Fibroblast of gingiva (primary cell): ENCODE results near the gene PUS3.
A peak's percentile ranks its signal among the peaks of the same experiment; 100 is the strongest.

Experiments
- DNase-seq: peaks from one replicate; pipeline ENCODE4 v3.0.0-alpha.2; 2011; ENCODE audit warnings: low read depth

The PUS3 gene

DNA sequence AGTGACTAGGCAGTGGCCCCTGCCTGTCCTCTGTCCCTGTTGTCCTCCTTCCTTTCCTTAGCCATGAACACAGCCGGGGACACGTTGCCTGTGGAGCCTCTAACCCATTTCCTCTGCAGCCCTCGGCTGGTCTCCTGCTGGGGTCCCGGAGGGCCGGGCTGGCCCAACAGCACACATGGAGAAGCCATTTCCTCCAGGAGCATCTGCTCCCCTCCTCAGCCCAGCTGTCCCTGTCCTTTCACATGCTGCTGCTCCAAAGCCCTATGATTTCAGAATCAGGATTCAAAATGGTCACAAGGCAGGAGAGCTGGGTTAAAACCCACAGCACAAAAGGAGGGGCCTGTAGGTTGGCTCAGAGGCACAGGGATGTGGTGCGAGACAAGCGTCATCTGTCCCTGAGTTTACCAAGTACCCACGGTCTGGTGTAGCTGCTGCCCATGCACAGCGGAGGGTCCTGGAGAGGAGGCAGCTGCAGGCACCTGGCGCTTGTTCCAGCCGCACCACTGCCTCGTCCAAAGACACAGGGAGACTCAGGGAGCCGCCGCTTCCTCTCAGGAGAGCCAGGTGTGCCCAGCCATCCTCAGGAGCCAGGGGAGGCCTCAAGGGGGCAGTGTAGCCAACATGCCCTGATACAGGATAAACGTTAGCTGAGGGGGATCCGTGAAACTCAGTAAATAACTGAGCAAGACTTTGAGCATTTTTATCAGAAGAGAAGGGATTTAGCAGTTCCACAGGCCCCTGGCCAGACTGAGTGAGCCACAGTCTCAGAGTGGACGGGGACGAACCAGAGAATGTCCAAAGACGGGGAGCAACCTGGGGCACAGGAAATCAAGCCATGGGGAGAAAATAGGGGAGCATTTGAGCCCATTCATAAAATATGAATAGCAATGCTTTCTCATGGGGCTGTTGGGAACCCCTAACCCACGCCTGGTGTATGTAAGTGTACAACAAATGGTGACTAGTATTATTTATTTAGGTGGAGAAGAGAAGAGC lies 38.9 kb upstream of the PUS3 start:
- no peak for DNase-seq

DNA sequence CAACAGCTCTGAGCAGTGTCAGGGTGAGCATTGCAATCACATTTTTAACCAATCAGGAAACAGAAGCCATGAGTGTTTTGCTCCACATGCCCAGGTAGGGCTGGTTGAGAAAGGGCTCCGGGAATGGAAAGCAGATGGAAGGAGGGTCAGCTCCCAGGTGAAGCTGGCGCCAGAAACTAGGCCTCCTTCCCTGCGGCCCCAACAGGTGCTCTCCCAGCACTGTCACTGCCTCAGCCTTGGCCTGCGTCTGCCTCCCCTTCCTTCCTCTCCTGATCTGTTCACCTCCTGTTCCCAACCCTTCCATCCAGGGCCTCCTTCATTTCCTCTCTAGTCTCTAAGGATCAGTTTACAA lies 38.2 kb upstream of the PUS3 start:
- no peak for DNase-seq

DNA sequence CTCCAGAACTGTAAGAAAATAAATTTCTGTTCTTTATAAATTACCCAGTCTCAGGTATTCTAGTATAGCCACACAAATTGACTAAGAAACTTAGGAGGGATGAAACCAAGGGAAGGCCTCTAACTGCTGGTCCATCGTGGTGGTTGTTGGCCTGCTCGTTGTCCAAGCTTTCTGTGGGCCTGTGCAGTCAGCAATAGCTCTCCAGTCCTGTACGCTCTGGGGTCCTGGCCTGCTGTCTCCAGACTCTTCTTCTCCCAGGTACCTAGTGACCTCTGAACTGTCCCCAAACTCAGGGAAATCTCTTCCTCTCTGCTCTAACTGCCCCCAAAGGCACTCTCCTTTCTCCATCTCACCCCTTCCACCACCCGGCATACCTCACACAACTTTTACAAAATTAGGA lies 37.1 kb upstream of the PUS3 start:
- DNase-seq, result no peak

DNA sequence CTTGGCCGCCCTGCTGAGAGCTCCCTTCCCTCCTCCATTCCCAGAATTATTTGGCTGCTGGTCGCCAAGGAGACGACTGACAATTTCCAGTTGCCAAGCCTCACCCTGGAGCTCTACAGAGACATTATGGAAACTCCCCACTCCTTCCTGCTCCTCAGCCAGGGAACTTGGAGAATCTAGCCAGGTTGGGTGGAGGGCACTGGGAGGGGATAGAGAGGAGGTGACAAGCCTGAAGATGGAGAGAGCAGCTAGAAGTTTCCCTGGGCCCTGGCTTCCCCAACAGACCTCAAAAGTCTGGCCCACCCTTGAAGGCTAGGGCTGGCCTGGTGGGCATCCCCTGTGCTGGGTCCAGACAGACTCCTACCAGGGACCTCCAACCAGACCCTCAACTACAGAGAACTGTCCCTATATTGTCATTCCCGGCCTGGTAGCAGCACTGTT lies 36.1 kb upstream of the PUS3 start:
- no peak for DNase-seq

DNA sequence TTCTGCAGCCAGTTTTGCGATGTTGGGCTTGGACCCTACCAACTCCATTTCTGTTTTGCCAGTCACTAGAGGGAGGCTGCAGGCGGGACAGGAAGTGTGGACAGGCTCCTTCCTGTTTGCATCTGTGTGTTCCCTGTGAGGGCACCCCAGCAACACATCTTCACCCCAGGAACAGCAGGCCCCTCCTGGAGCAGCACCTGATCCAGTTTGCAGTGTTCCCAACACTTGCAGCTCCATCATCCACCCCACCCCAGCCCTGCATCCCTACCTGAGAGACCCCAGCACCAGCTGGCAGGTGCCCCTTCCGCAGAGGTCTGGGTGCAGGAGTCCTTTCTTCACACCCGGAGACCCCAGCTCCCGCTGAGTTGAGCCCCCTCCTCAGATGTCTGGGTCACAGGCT lies 35.4 kb upstream of the PUS3 start:
- DNase-seq, result no peak

DNA sequence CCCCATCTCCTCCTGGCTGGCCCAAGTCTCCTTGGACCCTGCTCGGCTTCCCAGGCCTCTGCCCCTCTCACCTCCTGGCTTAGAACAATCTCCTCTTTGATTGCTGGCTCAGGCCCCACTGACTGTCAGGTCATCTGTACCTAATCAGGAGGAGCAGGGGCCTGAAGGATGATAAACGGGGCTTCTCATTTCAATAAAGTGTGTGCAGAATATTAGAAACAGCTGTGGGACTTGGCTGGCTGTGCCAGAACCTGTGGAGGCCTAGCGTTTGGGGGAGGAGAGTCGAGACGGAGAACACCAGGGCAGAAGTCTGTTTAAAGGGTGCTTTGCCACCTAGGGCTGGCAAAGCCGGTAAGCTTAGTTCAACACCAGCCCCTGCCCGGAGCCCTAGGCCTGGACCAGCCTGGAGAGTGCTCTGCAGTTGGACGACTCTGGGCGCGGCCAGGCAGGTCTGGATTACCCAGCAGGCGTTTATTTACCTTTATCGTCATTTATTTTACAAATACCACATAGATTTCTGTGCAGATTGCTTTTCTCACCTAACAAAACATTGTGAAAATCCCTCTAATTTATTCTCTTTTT lies 32.7 kb upstream of the PUS3 start:
- DNase-seq, result peak; percentile 5

DNA sequence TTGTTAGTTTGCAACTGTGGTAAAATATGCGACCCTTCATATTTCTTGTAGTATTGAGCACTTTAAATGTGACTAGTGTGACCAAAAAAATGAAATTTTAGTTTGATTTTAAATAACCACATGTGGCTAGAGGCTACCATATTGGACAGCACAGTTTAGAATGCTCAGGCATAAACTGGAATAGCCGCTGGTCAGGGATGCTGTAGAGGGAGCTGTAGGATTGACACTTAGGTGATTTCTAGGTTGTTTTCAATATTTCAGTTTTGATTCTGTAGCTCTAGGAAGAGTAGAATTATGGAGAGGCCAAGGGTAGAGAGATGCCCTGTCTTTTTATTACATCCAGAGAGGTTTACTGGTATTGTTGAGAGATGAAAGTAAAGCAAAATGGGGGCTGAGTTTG lies 32.0 kb upstream of the PUS3 start:
- no peak for DNase-seq

DNA sequence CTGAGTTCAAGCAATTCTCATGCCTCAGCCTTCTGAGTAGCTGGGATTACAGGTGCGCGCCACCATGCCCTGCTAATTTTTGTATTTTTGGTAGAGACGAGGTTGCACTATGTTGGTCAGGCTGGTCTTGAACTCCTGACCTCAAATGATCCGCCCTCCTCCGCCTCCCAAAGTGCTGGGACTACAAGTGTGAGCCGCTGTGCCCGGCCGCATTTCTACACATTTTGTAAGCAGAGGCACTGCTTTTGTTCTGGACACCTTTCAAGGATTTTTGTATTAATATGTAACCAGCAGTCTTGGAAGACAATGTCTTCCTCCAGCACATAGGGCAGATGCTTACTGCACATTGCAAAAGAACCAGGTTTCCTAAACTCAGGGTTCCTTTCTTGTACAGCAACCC lies 31.5 kb upstream of the PUS3 start:
- DNase-seq, result no peak

DNA sequence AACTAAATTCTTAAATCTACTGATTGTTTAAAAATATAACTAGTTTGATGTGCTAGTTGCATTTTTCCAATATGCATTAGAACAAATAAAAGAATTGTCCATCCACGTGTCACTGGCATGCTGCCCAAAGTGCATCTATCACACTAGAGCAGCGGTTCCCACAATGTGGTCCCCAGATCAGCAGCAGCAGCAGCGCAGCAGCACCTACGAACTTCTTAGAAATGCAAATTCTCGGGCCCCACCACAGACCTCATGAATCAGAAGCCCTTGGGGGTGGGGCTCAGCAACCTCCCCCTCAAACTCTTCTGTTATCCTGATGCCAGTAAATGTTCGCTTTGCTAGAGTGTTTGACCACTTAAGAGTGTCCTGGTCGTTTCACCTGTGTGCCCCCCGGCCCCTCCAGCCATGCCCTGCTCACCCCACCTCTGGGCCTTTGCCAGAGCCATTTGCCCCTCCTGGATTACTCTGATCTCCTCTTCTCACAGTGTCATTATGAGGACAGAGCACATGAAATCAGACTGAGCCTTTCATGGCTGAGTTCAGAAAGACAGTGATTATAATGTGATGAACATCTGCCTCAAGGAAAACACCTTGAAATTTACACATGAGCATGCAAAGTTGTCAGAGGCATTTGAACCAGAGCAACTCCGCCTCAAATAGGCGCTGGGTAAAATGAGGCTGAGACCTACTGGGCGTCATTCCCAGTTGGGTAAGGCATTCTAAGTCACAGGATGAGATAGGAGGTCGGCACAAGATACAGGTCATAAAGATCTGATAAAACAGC lies 30.2 kb upstream of the PUS3 start:
- no peak for DNase-seq

DNA sequence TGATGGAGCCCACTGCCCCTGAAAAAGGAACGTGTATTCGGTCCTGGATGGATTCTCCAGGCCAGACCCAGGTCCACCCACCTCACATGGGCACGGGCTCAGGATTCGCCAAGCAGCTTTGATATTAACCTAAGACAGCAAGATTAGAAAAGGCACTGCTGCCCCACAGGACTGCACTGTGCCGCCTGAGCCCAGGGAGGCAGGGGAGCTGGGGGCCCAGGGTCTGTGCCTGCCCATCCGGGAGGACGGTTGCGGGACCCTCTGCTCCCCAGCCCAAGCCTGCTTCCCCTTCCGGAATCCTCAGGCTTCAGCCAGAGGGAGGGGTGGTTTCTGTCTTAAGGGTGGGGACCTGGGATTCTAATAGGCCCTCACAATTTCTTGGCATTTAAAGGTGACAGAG lies 29.3 kb upstream of the PUS3 start:
- DNase-seq, result no peak

DNA sequence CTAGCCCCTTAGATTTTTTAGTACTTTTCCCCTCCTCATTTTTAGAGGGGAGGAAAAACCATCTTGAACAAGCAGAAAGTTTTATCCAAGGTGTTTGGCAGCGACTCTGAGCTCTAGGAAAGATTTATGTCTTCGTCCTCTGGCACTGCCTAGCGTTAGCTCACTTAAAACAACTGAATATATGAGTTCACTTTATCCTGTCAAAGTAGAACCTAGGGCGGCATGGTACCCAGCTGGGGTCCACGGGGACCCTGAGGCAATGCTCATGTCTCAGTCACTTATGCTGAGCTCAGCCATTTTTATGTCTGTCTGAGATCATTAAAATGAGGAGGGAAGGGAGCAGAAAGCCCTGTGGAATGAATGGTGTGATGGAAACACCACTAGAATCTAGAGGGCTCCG lies 28.7 kb upstream of the PUS3 start:
- no peak for DNase-seq

DNA sequence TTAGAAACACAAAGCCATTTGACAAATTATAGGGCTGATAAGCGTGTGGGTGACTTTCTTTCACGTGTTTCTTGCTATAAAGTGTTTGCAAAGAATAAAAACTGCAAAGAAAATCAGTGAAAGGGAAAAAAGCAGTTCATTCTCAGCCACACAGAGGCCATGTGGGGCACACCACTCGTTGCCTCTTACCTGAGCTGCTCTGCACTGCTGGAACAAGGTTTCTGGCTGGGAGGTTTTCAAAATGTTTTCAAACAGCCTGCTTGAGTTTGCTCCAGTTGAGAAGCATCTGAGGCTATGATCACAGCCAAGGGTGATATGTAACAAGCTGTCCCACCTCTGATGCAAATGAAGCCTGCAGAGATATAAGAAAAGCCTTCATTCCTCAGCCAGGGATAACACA lies 28.1 kb upstream of the PUS3 start:
- DNase-seq, result no peak

DNA sequence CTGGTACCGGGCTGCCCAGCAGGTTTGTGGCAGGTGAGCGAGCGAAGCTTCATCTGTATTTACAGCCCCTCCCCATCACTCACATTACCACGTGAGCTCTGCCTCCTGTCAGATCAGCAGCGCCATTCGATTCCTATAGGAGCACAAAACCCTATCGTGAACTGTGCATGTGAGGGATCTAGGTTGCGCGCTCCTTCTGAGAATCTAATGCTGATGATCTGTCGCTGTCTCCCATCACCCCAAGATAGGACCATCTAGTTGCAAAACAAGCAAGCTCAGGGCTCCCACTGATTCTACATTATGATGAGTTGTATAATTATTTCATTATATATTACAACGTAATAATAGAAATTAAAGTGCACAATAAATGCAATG lies 27.1 kb upstream of the PUS3 start:
- DNase-seq, result no peak

DNA sequence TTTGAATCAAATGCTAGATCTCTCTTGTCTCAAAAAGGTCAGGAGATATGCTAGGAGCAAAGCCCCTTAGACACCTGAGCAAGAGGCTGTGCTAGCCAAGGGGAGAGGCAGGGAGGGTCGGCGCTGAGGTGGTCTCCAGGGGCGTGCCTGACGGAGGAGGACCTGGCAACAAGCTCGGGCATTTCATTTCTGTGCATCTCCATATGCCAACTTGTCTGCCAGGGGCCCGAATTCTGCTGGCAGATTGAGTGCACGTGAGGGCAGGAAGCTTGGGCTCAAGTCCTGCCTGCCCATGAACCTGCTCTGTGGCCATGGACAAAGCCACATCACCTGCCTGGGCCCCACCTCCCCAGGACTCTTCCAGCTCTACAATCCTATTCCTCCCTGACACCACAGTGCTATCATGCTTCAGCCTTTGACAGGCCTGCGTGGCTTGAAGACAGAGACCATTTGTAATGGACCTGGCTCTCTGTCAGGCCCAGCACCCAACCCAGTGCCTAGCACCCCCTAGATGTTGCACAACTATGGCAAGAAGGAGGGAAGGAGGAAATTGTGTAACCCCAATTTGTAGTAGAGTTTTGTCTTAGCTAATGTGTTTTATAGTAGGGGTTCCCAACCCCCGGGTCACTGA lies 26.6 kb upstream of the PUS3 start:
- no peak for DNase-seq

DNA sequence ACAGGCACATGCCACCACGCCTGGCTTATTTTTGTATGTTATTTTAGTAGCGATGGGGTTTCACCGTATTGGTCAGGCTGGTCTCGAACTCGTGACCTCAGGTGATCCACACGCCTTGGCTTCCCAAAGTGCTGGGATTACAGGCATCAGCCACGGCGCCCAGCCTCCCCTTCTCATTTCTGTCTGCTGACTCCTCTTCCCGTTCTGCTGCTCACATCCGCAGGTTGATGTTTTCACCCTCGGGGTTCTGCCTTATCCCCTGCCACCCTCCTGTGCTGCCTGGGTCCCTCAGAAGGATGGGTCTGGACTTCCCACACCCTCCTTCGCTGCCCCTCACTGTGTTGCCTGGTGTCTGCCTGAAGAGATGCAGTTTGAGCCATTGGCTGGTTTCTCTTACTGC lies 23.7 kb upstream of the PUS3 start:
- no peak for DNase-seq

DNA sequence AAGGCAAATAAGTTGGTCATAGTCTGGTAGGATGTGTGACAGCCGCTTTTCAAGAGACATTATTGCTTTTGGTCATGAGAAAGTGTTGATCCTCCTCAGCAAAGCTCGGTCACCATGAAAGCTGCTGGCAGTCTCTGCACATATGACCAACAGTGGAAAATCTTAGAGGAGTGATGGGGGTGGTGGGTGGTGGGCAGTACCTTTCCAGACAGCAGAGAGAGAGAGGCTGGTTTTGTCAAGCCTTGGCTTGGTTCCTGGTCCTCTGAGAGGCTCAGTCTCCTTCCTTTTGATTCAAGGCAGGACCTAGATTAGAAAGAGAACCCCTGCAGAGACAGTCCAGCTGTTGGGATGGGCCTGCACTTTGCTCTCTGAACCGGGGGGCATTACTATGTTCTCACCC lies 22.8 kb upstream of the PUS3 start:
- DNase-seq, result no peak

DNA sequence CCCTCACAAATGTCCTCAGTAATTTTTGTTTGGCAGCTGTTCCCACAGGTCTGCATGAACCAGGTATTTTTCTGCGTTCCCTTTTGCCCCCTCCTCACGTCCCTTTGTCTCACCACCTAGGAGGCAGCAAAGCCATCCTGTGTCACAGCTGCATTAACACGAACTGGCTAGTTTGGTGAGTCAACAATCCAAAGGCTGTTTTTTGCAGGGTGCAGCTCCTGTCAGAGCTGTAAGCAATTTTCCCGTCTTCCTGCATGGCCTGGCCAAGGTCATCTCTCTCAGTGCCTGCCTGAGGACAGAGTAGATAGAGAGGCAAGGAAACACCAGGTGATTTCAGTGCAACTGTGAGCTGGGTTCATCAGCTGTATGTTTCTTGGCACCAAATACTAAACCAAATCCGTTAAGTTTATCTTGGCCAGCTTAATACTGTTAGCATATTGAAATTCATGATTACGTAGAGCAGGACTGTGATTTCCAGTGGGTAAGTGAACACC lies 22.3 kb upstream of the PUS3 start:
- DNase-seq, result no peak

DNA sequence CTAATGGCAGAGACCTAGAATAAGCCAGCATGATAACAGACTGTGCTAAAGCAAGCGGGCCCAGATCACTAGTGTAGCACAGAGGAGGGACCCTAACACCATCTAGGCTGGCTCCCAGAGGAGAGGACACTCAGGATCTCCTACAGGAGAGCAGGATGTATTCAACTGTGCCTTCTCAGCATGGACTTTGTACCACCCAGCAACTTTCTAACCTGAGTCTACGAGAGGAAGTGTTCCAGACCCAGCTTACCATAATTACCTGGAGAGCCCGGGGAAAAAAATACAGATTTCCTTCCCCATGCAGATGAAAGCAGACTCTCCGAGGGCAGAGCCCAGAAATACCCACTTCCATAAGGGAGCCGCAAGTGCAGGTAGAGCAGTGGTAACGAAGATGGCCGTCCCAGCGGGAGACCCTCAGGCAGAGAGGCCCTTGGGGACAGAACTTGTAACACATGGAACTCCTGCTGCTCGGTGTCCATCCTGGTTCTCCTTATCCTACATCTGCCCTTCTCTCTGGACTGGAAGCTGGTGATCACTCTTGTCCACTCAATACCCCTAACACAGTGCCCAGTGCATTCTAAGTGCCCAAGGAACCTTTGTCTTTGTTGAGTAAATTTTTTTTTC lies 21.5 kb upstream of the PUS3 start:
- no peak for DNase-seq

DNA sequence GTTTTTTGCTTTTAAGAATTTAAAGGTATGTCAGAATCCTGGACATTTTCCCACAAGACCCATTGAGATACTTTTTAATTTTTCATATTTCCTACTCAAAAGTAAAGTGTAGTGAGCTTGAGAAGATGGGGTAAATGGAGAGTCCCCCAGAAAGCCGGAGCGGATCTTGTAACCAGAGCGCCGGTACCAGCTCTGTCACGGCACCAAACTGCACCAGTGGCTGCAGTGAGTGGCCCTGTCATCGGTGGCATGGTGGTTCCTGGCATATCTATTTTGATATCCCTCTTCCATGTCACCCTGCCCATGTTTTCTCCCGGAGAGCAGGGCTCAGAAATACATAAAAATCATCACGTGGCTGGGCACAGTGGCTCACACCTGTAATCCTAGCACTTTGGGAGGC lies 20.6 kb upstream of the PUS3 start:
- DNase-seq, result no peak

DNA sequence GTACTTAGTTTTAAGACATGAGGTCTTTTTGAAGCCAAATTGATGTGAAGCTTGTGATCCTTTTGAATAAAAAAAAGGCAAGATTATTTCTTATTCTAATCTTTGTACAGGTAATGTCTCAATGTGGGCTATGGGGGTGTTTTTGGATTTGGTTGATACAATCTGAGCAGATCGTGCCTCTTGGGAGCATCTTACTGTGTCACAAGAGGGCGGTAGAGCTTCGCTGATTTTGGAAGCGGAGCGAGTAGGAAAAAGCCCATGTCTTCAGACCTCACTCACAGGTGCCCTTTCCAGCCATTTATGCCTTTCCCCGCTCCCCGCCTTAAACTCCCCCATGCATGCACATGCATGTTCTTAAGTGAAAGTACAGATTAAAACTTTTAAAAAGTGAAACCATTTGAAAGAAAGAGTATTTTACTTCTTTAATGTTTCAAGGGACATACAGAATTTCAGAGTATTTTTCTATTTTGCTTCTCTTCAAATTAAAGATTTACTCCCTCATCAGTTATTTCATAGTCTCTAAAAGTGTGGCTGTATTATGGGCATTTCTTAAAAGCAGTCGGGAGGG lies 20.1 kb upstream of the PUS3 start:
- DNase-seq, result peak; percentile 52

DNA sequence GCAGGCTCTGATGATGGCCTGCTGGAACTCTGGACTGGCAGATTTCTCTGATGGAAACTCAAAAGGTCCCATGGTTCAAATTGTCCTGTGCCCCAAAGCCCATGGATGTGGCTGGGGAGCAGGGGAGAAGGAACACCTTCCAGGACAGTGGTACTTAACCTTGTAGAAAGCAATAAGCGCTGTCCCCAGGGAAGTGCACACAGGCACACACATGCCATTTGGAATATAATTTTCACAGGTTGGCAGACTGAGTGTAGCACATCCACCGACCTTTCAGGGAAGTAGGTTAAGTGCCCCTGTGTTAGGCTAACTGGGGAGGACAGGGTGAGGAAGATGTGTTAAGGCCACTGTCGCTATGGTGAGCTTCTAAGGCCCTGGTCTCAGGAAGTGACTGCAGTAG lies 19.1 kb upstream of the PUS3 start:
- DNase-seq, result no peak

DNA sequence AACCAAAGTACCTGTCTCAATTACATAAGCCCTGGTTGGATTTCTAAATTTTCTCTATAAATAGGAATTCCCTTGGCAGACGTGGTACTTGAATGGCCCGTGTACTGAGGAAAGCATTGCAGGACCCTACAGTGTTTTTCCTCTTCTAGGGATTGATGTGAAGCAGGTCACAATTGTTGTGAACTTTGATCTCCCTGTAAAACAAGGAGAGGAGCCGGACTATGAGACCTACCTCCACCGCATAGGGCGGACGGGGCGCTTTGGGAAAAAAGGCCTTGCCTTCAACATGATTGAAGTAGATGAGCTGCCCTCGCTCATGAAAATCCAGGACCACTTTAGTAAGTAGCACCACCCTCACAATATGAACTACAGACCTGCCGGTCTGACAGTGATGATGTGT lies 18.0 kb upstream of the PUS3 start:
- no peak for DNase-seq
